Measurements from ENCODE around the gene DDX3Y. TPM values are rescaled to one million over a fixed set of nuclear protein-coding genes. Genes with fewer than 3 reads are reported as not detected.

Gene DDX3Y
- total RNA-seq, 1 experiment from 2014 or later, result not detected

DNA sequence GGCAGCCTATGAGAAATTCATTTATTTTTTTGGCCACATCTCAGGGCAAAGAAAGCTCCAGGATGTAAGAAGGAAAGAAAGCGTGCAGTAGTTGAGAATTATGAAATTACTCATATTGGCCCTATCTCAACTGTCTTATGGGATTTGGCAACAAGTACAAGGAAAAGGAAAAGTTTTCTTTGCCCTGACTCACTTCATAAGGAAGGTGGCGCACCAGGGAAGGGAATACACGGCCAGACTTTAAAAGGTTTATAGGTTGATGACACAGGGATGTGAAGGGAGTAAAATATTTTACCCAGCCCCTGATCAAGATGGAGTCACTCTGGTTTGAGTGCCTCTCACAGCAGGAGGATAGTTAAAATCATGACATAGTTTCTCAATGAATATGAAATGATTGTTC, 23.4 kb downstream of the DDX3Y start:
- Histone ChIP-seq H3K9ac (ENCODE audit: low read length) (no peak overlapping the region), H4K20me1 (ENCODE audit: insufficient read depth, low read depth, low read length) (no peaks in the 10 kb centered on the region), H3K36me3 (ENCODE audit: insufficient read depth, low read length) (no peaks in the 10 kb centered on the region), H3K4me2 (ENCODE audit: low read depth, low read length, poor library complexity, severe bottlenecking) (no peak overlapping the region), H3K4me1 (ENCODE audit: low read length) (no peaks in the 10 kb centered on the region), H3K9me3 (ENCODE audit: low read length) (no peaks in the 10 kb centered on the region), H3K27me3 (ENCODE audit: low read length) (no peaks in the 10 kb centered on the region), H3K4me3 (ENCODE audit: low read length) (no peak overlapping the region), H3K79me2 (ENCODE audit: low read length) (no peaks in the 10 kb centered on the region), H2AFZ (ENCODE audit: low read length) (no peak overlapping the region), H3K9me2 (replicated peaks; ENCODE audit: insufficient read depth, low read length) (no peaks in the 10 kb centered on the region), H3K27ac (ENCODE audit: low read length) (no peak overlapping the region)
- DNase-seq, result no peak

DNA sequence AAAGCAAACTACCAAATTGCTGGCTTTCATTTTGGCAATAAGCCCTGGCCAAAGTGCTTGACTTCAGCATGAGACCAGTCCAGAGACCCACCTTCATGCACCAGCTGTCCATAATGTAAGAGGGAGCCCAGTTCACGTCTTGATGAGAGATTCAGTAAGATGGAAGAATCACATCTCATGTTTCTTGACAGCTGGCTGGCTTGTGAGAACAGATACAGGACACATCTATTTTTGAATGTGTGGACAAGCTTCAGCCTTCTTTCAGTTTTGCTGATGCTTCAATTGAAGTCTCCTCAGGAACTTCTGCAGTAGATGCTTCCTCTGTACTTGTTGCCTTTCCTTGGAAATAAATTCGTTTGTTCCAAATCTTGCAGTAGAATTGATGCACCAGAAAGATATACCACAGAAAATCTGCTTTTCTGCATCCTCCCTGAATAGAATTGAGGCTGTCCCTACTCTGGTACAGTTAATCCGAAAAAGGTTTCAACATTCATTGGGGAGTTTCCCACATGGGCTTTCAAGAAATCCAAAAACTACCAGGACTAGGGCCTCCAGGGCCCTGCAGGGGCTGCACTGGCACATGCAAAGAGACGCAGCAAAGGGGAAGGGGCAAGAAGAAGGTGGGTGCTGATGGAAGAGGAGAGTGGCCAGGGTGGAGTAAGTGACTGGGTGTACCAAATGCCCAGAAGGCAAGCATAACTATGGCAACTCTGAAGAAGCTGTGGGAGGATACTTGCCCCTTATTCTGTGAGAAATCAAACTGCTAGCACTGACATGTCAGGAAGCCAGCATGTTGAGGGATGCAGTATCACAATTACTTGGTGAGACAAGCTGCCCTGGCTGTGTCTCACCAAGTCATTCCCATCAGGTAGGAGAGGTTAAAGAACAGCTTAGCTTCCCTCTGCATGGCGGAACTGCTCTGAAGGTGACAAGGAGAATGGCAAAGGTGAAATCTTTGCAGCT, 37.3 kb downstream of the DDX3Y start:
- Histone ChIP-seq H2AFZ (ENCODE audit: low read length) (no peak overlapping the region), H3K9me3 (ENCODE audit: low read length) (no peaks in the 10 kb centered on the region), H4K20me1 (ENCODE audit: insufficient read depth, low read depth, low read length) (no peaks in the 10 kb centered on the region), H3K79me2 (ENCODE audit: low read length) (no peaks in the 10 kb centered on the region), H3K4me3 (ENCODE audit: low read length) (no peak overlapping the region), H3K9ac (ENCODE audit: low read length) (no peak overlapping the region), H3K4me1 (ENCODE audit: low read length) (no peaks in the 10 kb centered on the region), H3K4me2 (ENCODE audit: low read depth, low read length, poor library complexity, severe bottlenecking) (no peak overlapping the region), H3K9me2 (replicated peaks; ENCODE audit: insufficient read depth, low read length) (no peaks in the 10 kb centered on the region), H3K27me3 (ENCODE audit: low read length) (no peaks in the 10 kb centered on the region), H3K36me3 (ENCODE audit: insufficient read depth, low read length) (no peaks in the 10 kb centered on the region), H3K27ac (ENCODE audit: low read length) (no peak overlapping the region)
- no peak for DNase-seq

Other genes starting within 250 kb of the DDX3Y start
- not detected in 2 replicates for gene USP9Y, start 203.6 kb upstream of the DDX3Y start, total RNA-seq (2014; rRNA removed; shearing (Covaris generic); ENCODE audit: low replicate concordance)